PC-3 (cell line): ENCODE results near the gene MDC1.

Source experiments
- EZH2 ChIP-seq: fragments of 300-600 bp; sonication (generic); IDR thresholded peaks from one replicate; pipeline ENCODE4 v1.6.1; 2017; ENCODE audit warnings: antibody characterized with exemption, mild to moderate bottlenecking, low read length; ENCODE audit not compliant: unreplicated experiment
- EZH2phosphoT487 ChIP-seq: fragments of 300-600 bp; sonication (generic); IDR thresholded peaks from 2 replicates; pipeline ENCODE4 v1.6.1; 2018; ENCODE audit warnings: mild to moderate bottlenecking, antibody characterized with exemption, low read length, borderline replicate concordance
- TF ChIP-seq, protein P1 (sequence below): fragments of 300-600 bp; sonication (generic); conservative IDR thresholded peaks from 2 replicates; pipeline ENCODE4 v1.5.1; 2017; ENCODE audit warnings: antibody characterized with exemption, low read depth, mild to moderate bottlenecking, low read length

DNA sequence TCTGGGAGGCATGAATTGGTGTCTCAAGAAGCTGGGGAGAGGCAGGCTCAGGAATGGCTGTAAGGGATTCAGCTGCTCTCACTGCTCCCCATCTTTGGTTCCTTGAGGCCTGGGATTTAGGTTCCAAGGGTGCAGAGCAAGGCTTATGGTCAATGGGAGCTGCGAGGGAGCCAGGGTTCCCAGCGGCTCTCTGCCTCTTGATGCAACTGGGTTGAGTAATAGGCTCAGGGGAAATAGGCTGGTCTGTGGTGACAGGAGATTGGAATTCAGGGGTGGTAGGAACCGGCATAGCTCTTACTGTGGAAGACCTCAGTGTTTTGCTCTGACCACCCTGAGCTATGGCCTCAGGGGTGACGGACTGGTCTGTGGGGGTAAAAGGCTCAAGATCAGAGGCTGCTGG, 13.3 kb downstream of the MDC1 start:
- TF ChIP-seq, protein P1, sequence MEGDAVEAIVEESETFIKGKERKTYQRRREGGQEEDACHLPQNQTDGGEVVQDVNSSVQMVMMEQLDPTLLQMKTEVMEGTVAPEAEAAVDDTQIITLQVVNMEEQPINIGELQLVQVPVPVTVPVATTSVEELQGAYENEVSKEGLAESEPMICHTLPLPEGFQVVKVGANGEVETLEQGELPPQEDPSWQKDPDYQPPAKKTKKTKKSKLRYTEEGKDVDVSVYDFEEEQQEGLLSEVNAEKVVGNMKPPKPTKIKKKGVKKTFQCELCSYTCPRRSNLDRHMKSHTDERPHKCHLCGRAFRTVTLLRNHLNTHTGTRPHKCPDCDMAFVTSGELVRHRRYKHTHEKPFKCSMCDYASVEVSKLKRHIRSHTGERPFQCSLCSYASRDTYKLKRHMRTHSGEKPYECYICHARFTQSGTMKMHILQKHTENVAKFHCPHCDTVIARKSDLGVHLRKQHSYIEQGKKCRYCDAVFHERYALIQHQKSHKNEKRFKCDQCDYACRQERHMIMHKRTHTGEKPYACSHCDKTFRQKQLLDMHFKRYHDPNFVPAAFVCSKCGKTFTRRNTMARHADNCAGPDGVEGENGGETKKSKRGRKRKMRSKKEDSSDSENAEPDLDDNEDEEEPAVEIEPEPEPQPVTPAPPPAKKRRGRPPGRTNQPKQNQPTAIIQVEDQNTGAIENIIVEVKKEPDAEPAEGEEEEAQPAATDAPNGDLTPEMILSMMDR: no peak
- TF ChIP-seq EZH2phosphoT487 (no peak), EZH2 (no peak)
